Right ventricle myocardium superior (tissue), 1 donor: ENCODE results near the gene LTBP2. TPM values are rescaled to one million over a fixed set of nuclear protein-coding genes. Genes with fewer than 3 reads are reported as not detected.
A peak's percentile ranks its signal among the peaks of the same experiment; 100 is the strongest.

ENCODE experiments used
- ATAC-seq: fragments of 200-7000 bp; cut with Tn5 transposase; one replicate; pipeline ENCODE4 v1.9.1; 2020; ENCODE audit warnings: mild to moderate bottlenecking; ENCODE audit not compliant: poor library complexity
- DNase-seq: peaks from one replicate; pipeline ENCODE4 v3.0.0-alpha.2; 2020
- intact Hi-C: fragments of 100-400 bp; cut with DNase I; formaldehyde crosslinking; loops from one replicate; pipeline ENCODE4 v1.11.2; 2022
- total RNA-seq: library from RNA; stranded (reverse); fragmentation: NEBNext Ultra II Directional; extraction: Animal tissue kit (Norgen Biotek cat#: 25700); gene quantifications from one replicate; pipeline ENCODE4 v1.2.1, GENCODE V29; 2021
- donor health status: DM: no; HTN: yes; CAD: no; lungs with severe emphysema.

The LTBP2 gene
- total RNA-seq, 1 donor from 2014 or later, result 11.9 TPM

- no peak for ATAC-seq
- peak; percentile 24 for DNase-seq
- intact Hi-C loops, result no loop called here
These were observed 89.3 kb downstream of the LTBP2 start for GRCh38 chr14:74522740-74523139.

GRCh38 chr14:74521756-74522155, 90.3 kb downstream of the LTBP2 start:
- intact Hi-C loops, result no loop called here
- ATAC-seq (no peak), DNase-seq (peak; percentile 26)

- DNase-seq (peak; percentile 13), ATAC-seq (no peak)
- intact Hi-C loops, result no loop called here
These were observed 92.5 kb downstream of the LTBP2 start for GRCh38 chr14:74519316-74520074.

GRCh38 chr14:74518221-74518620, 93.8 kb downstream of the LTBP2 start:
- no peak for ATAC-seq
- intact Hi-C loops, result no loop called here
- DNase-seq, result peak; percentile 24

- peak; percentile 32 for DNase-seq
- intact Hi-C loops, result no loop called here
- ATAC-seq, result no peak
These were observed 94.3 kb downstream of the LTBP2 start for GRCh38 chr14:74517731-74518130.

- ATAC-seq, result no peak
- peak; percentile 39 for DNase-seq
- intact Hi-C loops, result no loop called here
These were observed 95.4 kb downstream of the LTBP2 start for GRCh38 chr14:74516451-74517160.

GRCh38 chr14:74515891-74516412, 96.1 kb downstream of the LTBP2 start:
- ATAC-seq (no peak), DNase-seq (peak; percentile 28)
- intact Hi-C loops, result no loop called here

GRCh38 chr14:74514471-74514941, 97.5 kb downstream of the LTBP2 start:
- ATAC-seq (peak; percentile 21), DNase-seq (peak; percentile 48)
- intact Hi-C loops, result no loop called here

- DNase-seq (peak; percentile 6), ATAC-seq (no peak)
- intact Hi-C loops, result no loop called here
These were observed 99.8 kb downstream of the LTBP2 start for GRCh38 chr14:74511966-74512830.

GRCh38 chr14:74510959-74511409, 101.1 kb downstream of the LTBP2 start:
- DNase-seq, result peak; percentile 30
- intact Hi-C loops, result no loop called here
- ATAC-seq, result no peak

- ATAC-seq, result no peak
- intact Hi-C loops, result no loop called here
- DNase-seq, result peak; percentile 38
These were observed 101.7 kb downstream of the LTBP2 start for GRCh38 chr14:74510223-74510931.

- intact Hi-C loops, result loop anchor here (10.0 kb wide), 1 partner anchor 95 kb away; no protein-coding TSS in a partner anchor
- ATAC-seq, result no peak
- peak; percentile 24 for DNase-seq
These were observed 102.3 kb downstream of the LTBP2 start for GRCh38 chr14:74509587-74510222.

- DNase-seq, result peak; percentile 22
- intact Hi-C loops, result loop anchor here (10.0 kb wide), 1 partner anchor 96 kb away; no protein-coding TSS in a partner anchor
These were observed 103.1 kb downstream of the LTBP2 start for GRCh38 chr14:74508844-74509428.

GRCh38 chr14:74508292-74508731, 103.7 kb downstream of the LTBP2 start:
- ATAC-seq, result no peak
- intact Hi-C loops, result loop anchor here (10.0 kb wide), 1 partner anchor 96 kb away; no protein-coding TSS in a partner anchor

More at GRCh38 chr14:74508844-74509428, 103.1 kb downstream of the LTBP2 start:
- ATAC-seq, result no peak

GRCh38 chr14:74507840-74508239, 104.2 kb downstream of the LTBP2 start:
- ATAC-seq, result no peak
- intact Hi-C loops, result loop anchor here (10.0 kb wide), 1 partner anchor 97 kb away; no protein-coding TSS in a partner anchor
- DNase-seq, result no peak

More at GRCh38 chr14:74508292-74508731, 103.7 kb downstream of the LTBP2 start:
- DNase-seq, result no peak

GRCh38 chr14:74507085-74507484, 105.0 kb downstream of the LTBP2 start:
- no peak for DNase-seq
- ATAC-seq, result peak; percentile 34
- intact Hi-C loops, result loop anchor here (10.0 kb wide), 1 partner anchor 98 kb away; no protein-coding TSS in a partner anchor

- intact Hi-C loops, result loop anchor here (10.0 kb wide), 1 partner anchor 98 kb away; no protein-coding TSS in a partner anchor
- DNase-seq (peak; percentile 28), ATAC-seq (no peak)
These were observed 105.6 kb downstream of the LTBP2 start for GRCh38 chr14:74506411-74506851.
